Testis (tissue), 2 donors: ENCODE measurements around the gene AKR1C3.

Experiments
- CTCF ChIP-seq, 3 experiments: fragments of 450-650 bp in 2 of 3; fragments of 200-600 bp in 1 of 3; sonication (generic) in 1 of 3; IDR thresholded peaks; one replicate each; pipeline ENCODE4 v1.5.1; 2016 to 2019; ENCODE audit warnings: antibody characterized with exemption in 3 of 3, mild to moderate bottlenecking in 2 of 3, moderate library complexity in 1 of 3
- POLR2A ChIP-seq: fragments of 450-650 bp; IDR thresholded peaks from one replicate; pipeline ENCODE4 v1.6.1; 2017; ENCODE audit warnings: antibody characterized with exemption, mild to moderate bottlenecking, moderate library complexity

- TF ChIP-seq POLR2A (no peak), CTCF (IDR thresholded peaks at IDR 0.05) (no peak)
Observed at GRCh38 chr10:5079836-5080235, 14.4 kb upstream of the AKR1C3 start.
